GM23248 (cell line): ENCODE measurements around the gene UBE2A. TPM values are rescaled to one million over a fixed set of nuclear protein-coding genes. Genes with fewer than 3 reads are reported as not detected.

Source experiments
- DNase-seq: peaks from one replicate; pipeline ENCODE4 v3.0.0-alpha.2; 2015
- H2AFZ ChIP-seq: fragments of 200-600 bp; sonication (generic); 2 replicates; pipeline ENCODE4 v1.6.1; 2016; ENCODE audit warnings: antibody characterized with exemption
- H3F3A ChIP-seq: fragments of 200-600 bp; sonication (generic); 2 replicates; pipeline ENCODE4 v1.6.1; 2016; ENCODE audit warnings: mild to moderate bottlenecking, antibody characterized with exemption, mixed run types; ENCODE audit not compliant: insufficient read depth
- H3K27ac ChIP-seq: fragments of 200-600 bp; sonication (generic); 2 replicates; pipeline ENCODE4 v1.5.1; 2016; ENCODE audit warnings: mild to moderate bottlenecking
- H3K27me3 ChIP-seq: fragments of 200-600 bp; sonication (generic); replicated peaks from 2 replicates; pipeline ENCODE4 v1.6.1; 2016; ENCODE audit warnings: mild to moderate bottlenecking; ENCODE audit not compliant: insufficient read depth
- H3K36me3 ChIP-seq: fragments of 200-600 bp; sonication (generic); 2 replicates; pipeline ENCODE4 v1.6.1; 2016; ENCODE audit warnings: low read depth, mild to moderate bottlenecking
- H3K4me1 ChIP-seq: fragments of 200-600 bp; sonication (generic); 2 replicates; pipeline ENCODE4 v1.6.1; 2016; ENCODE audit warnings: mild to moderate bottlenecking; ENCODE audit not compliant: insufficient read depth
- H3K4me2 ChIP-seq: fragments of 200-600 bp; sonication (generic); one replicate; pipeline ENCODE4 v1.6.1; 2016; ENCODE audit warnings: mild to moderate bottlenecking; ENCODE audit not compliant: unreplicated experiment
- H3K4me3 ChIP-seq: fragments of 200-600 bp; sonication (generic); 2 replicates; pipeline ENCODE4 v1.5.1; 2016; ENCODE audit warnings: mild to moderate bottlenecking
- H3K79me2 ChIP-seq: fragments of 200-600 bp; sonication (generic); 2 replicates; pipeline ENCODE4 v1.6.1; 2016; ENCODE audit warnings: mild to moderate bottlenecking; ENCODE audit not compliant: insufficient read depth
- H3K9ac ChIP-seq: fragments of 200-600 bp; sonication (generic); 2 replicates; pipeline ENCODE4 v1.6.1; 2016; ENCODE audit warnings: mild to moderate bottlenecking
- H3K9me2 ChIP-seq: fragments of 200-600 bp; sonication (generic); 2 replicates; pipeline ENCODE4 v1.6.1; 2016; ENCODE audit warnings: mixed run types, mild to moderate bottlenecking, moderate library complexity; ENCODE audit not compliant: insufficient read depth
- H3K9me3 ChIP-seq: fragments of 200-600 bp; sonication (generic); one replicate; pipeline ENCODE4 v1.6.1; 2017; ENCODE audit warnings: low read depth
- H4K20me1 ChIP-seq: fragments of 200-600 bp; sonication (generic); 2 replicates; pipeline ENCODE4 v1.6.0; 2016; ENCODE audit not compliant: insufficient read depth
- EZH2 ChIP-seq: fragments of 200-600 bp; sonication (generic); IDR thresholded peaks from 2 replicates; pipeline ENCODE4 v1.6.1; 2018; ENCODE audit warnings: antibody characterized with exemption, mild to moderate bottlenecking; ENCODE audit not compliant: insufficient read depth, poor library complexity, severe bottlenecking
- EZH2phosphoT487 ChIP-seq: fragments of 200-600 bp; sonication (generic); IDR thresholded peaks from 2 replicates; pipeline ENCODE4 v1.6.1; 2018; ENCODE audit warnings: antibody characterized with exemption, moderate library complexity, mild to moderate bottlenecking, low read depth; ENCODE audit not compliant: insufficient read depth
- WGBS, 2 experiments: methylation state at CpG; one replicate each; pipeline ENCODE4 v1.1.6; 2015 to 2017; ENCODE audit warnings: low lambda C conversion rate in 2 of 2, low coverage in 1 of 2; ENCODE audit errors: missing lambda C conversion rate in 2 of 2; 5-methylcytosine and 5-hydroxymethylcytosine counted together
- in situ Hi-C: fragments of 300-500 bp; cut with MboI; formaldehyde crosslinking; loops from 2 replicates; pipeline ENCODE4 v1.15.0; 2020
- polyA plus RNA-seq: library from polyadenylated mRNA; unstranded; fragments of >200 nt; fragmentation: Nextera tagmentation; extraction: Ambion mirVana; gene quantifications from 2 replicates; pipeline ENCODE4 v1.2.1, GENCODE V29; 2016
- total RNA-seq: library from RNA; depleted of rRNA; stranded (reverse); fragments of >200 nt; shearing (Covaris generic); gene quantifications from 2 replicates; pipeline ENCODE4 v1.2.3, GENCODE V29; 2014

UBE2A gene
- total and polyA plus RNA-seq, 2 experiments from 2014 or later, result 36.1 to 150 TPM

GRCh38 chrX:119570351-119570835, 4.0 kb upstream of the UBE2A start:
- Histone ChIP-seq H3F3A (no peaks in the 10 kb centered on the region; the same call in 1 of the 2 replicates), H3K9me3 (no peaks in the 10 kb centered on the region), H3K36me3 (no peaks in the 10 kb centered on the region), H3K4me3 (no peak overlapping the region), H3K9me2 (no peaks in the 10 kb centered on the region), H3K4me1 (no peaks in the 10 kb centered on the region), H3K79me2 (peaks cover 10% of the 10 kb centered on the region), H3K27ac (no peak overlapping the region), H3K4me2 (no peak overlapping the region), H3K27me3 (no peaks in the 10 kb centered on the region), H4K20me1 (no peaks in the 10 kb centered on the region), H3K9ac (no peak overlapping the region), H2AFZ (no peak overlapping the region)
- in situ Hi-C loops, result no loop called here
- no peak for DNase-seq
- WGBS, 2 experiments, result 92 to 95% methylated on average over 4 to 6 of the region's 6 CpGs
- no peak for TF ChIP-seq EZH2
- TF ChIP-seq EZH2phosphoT487, result no peak

DNA sequence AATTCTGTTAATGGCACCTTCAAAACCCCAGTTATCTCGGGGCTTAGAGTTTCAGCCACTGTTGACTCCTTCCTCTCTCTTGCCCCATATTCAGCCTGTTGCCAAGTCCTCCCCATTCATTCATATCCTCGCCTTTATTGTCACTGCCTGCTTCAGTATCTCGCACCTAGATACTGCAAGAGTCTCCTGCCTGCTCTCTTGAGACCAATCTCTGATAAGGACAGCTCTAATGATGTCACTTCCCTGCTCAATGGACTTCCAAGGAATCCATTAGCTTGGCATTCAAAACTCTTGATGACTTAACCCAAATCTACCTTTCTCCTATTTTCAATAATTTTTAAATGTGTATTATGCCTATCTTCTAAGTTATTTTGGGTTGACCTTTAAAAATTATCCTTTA, 1.1 kb upstream of the UBE2A start:
- Histone ChIP-seq H4K20me1 (no peaks in the 10 kb centered on the region), H3K9me3 (no peaks in the 10 kb centered on the region), H3K79me2 (peaks cover 39% of the 10 kb centered on the region), H3K4me2 (peak overlapping the region; percentile 85), H3K9ac (peak overlapping the region; percentile 98), H3K27me3 (no peaks in the 10 kb centered on the region), H3K4me3 (peak overlapping the region; percentile 98), H3K27ac (peak overlapping the region; percentile 90; the same call in 1 of the 2 replicates), H3F3A (no peaks in the 10 kb centered on the region), H3K4me1 (no peaks in the 10 kb centered on the region), H3K9me2 (no peaks in the 10 kb centered on the region), H3K36me3 (no peaks in the 10 kb centered on the region; the same call in 1 of the 2 replicates), H2AFZ (peak overlapping the region; percentile 98)
- 93 to 94% methylated on average over 3 of the region's 3 CpGs for WGBS, 2 experiments
- no peak for TF ChIP-seq EZH2
- TF ChIP-seq EZH2phosphoT487, result no peak
- in situ Hi-C loops, result no loop called here
- no peak for DNase-seq

- Histone ChIP-seq H3K9ac (peak overlapping the region; percentile 98), H3K36me3 (no peaks in the 10 kb centered on the region; the same call in 1 of the 2 replicates), H3K4me1 (no peaks in the 10 kb centered on the region), H3K9me3 (no peaks in the 10 kb centered on the region), H3K4me3 (peak overlapping the region; percentile 98), H3K27me3 (no peaks in the 10 kb centered on the region), H2AFZ (peak overlapping the region; percentile 98), H4K20me1 (no peaks in the 10 kb centered on the region), H3F3A (no peaks in the 10 kb centered on the region; the same call in 1 of the 2 replicates), H3K4me2 (peak overlapping the region; percentile 85), H3K9me2 (no peaks in the 10 kb centered on the region), H3K79me2 (peaks cover 46% of the 10 kb centered on the region), H3K27ac (peak overlapping the region; percentile 90)
- no peak for TF ChIP-seq EZH2phosphoT487
- whole genome bisulfite sequencing, 2 experiments, result 0 to 1% methylated on average over 15 to 30 of the region's 30 CpGs
- peak; percentile 57 for DNase-seq
- in situ Hi-C loops, result no loop called here
These were observed 446 bp upstream of the UBE2A start for GRCh38 chrX:119573840-119574393.

GRCh38 chrX:119579414-119579813, 5.1 kb downstream of the UBE2A start:
- in situ Hi-C loops, result no loop called here

More at GRCh38 chrX:119579414-119579813, 5.1 kb downstream of the UBE2A start:
- Histone ChIP-seq H3K4me2 (no peak overlapping the region), H3K79me2 (peaks cover 60% of the 10 kb centered on the region), H2AFZ (no peak overlapping the region), H3K36me3 (no peaks in the 10 kb centered on the region; the same call in 1 of the 2 replicates), H3K27ac (no peak overlapping the region), H3K4me1 (no peaks in the 10 kb centered on the region), H3K27me3 (no peaks in the 10 kb centered on the region), H3K9me2 (no peaks in the 10 kb centered on the region), H3F3A (no peaks in the 10 kb centered on the region; the same call in 1 of the 2 replicates), H4K20me1 (no peaks in the 10 kb centered on the region), H3K9me3 (no peaks in the 10 kb centered on the region), H3K9ac (no peak overlapping the region), H3K4me3 (no peak overlapping the region)
- no peak for TF ChIP-seq EZH2
- no peak for TF ChIP-seq EZH2phosphoT487
- DNase-seq, result no peak
